H9 (cell line): ENCODE results near the gene EZH1. TPM values are rescaled to one million over a fixed set of nuclear protein-coding genes. Genes with fewer than 3 reads are reported as not detected.
A peak's percentile ranks its signal among the peaks of the same experiment; 100 is the strongest.

Experiments
- DNase-seq: peaks from one replicate; pipeline ENCODE4 v3.0.0-alpha.2; 2017
- H2AFZ ChIP-seq: one replicate; pipeline ENCODE4 v1.6.1; 2013; ENCODE audit warnings: mild to moderate bottlenecking, low read length, control low read depth, moderate library complexity
- H2AK5ac ChIP-seq: 2 replicates; pipeline ENCODE4 v1.6.1; 2013; ENCODE audit warnings: low read length, control low read depth, mixed read lengths; ENCODE audit not compliant: insufficient read length
- H2BK120ac ChIP-seq: one replicate; pipeline ENCODE4 v1.6.1; 2013; ENCODE audit warnings: low read depth, mild to moderate bottlenecking, low read length, control low read depth, inconsistent platforms; ENCODE audit not compliant: poor library complexity, severe bottlenecking
- H2BK12ac ChIP-seq: 2 replicates; pipeline ENCODE4 v1.6.1; 2013; ENCODE audit warnings: low read length, control low read depth, mixed read lengths, low read depth; ENCODE audit not compliant: insufficient read length
- H2BK15ac ChIP-seq: 2 replicates; pipeline ENCODE4 v1.6.1; 2013; ENCODE audit warnings: low read depth, low read length, control low read depth
- H2BK20ac ChIP-seq: one replicate; pipeline ENCODE4 v1.6.1; 2013; ENCODE audit warnings: low read depth, mild to moderate bottlenecking, low read length, control low read depth, inconsistent platforms; ENCODE audit not compliant: poor library complexity, severe bottlenecking
- H2BK5ac ChIP-seq: 2 replicates; pipeline ENCODE4 v1.6.1; 2013; ENCODE audit warnings: low read length, control low read depth, mixed read lengths; ENCODE audit not compliant: insufficient read length
- H3K14ac ChIP-seq: 2 replicates; pipeline ENCODE4 v1.6.1; 2013; ENCODE audit warnings: low read length, control low read depth; ENCODE audit not compliant: insufficient read depth
- H3K18ac ChIP-seq: 2 replicates; pipeline ENCODE4 v1.6.1; 2013; ENCODE audit warnings: low read depth, mild to moderate bottlenecking, mixed read lengths, low read length, control low read depth; ENCODE audit not compliant: insufficient read length
- H3K23ac ChIP-seq: 2 replicates; pipeline ENCODE4 v1.6.1; 2013; ENCODE audit warnings: low read length, control low read depth, mixed read lengths, low read depth; ENCODE audit not compliant: insufficient read length
- H3K23me2 ChIP-seq: 2 replicates; pipeline ENCODE4 v1.6.1; 2013; ENCODE audit warnings: low read depth, mild to moderate bottlenecking, mixed read lengths, low read length, control low read depth; ENCODE audit not compliant: insufficient read length, poor library complexity, severe bottlenecking
- H3K27ac ChIP-seq: 2 replicates; pipeline ENCODE4 v1.5.1; 2013; ENCODE audit warnings: low read length, control low read depth, mixed read lengths, low read depth; ENCODE audit not compliant: insufficient read length
- H3K27me3 ChIP-seq: 2 replicates; pipeline ENCODE4 v1.6.1; 2013; ENCODE audit warnings: low read length, control low read depth, inconsistent platforms; ENCODE audit not compliant: insufficient read depth
- H3K4ac ChIP-seq: 2 replicates; pipeline ENCODE4 v1.6.1; 2013; ENCODE audit warnings: low read depth, mild to moderate bottlenecking, control low read depth, inconsistent platforms, low read length, moderate library complexity
- H3K4me1 ChIP-seq: 2 replicates; pipeline ENCODE4 v1.6.1; 2013; ENCODE audit warnings: low read length, control low read depth, inconsistent platforms; ENCODE audit not compliant: insufficient read depth
- H3K4me2 ChIP-seq: 2 replicates; pipeline ENCODE4 v1.6.1; 2013; ENCODE audit warnings: low read length, control low read depth, mixed read lengths; ENCODE audit not compliant: insufficient read length, insufficient read depth
- H3K56ac ChIP-seq: 2 replicates; pipeline ENCODE4 v1.6.1; 2013; ENCODE audit warnings: low read depth, mild to moderate bottlenecking, mixed read lengths, low read length, control low read depth; ENCODE audit not compliant: insufficient read length
- H3K79me1 ChIP-seq: 2 replicates; pipeline ENCODE4 v1.6.1; 2013; ENCODE audit warnings: low read depth, mild to moderate bottlenecking, moderate library complexity, low read length, control low read depth, inconsistent platforms; ENCODE audit not compliant: insufficient read depth, poor library complexity, severe bottlenecking
- H3K79me2 ChIP-seq: 2 replicates; pipeline ENCODE4 v1.6.1; 2013; ENCODE audit warnings: low read length, control low read depth, inconsistent platforms; ENCODE audit not compliant: insufficient read depth
- H3K9ac ChIP-seq: 2 replicates; pipeline ENCODE4 v1.6.1; 2013; ENCODE audit warnings: low read length, control low read depth, mixed read lengths; ENCODE audit not compliant: insufficient read length; ENCODE audit errors: extremely low read depth
- H3K9me3 ChIP-seq: one replicate; pipeline ENCODE4 v1.6.1; 2013; ENCODE audit warnings: low read depth, low read length, inconsistent platforms; ENCODE audit not compliant: control insufficient read depth
- H3T11ph ChIP-seq: one replicate; pipeline ENCODE4 v1.6.1; 2013; ENCODE audit warnings: mild to moderate bottlenecking, low read length, control low read depth, inconsistent platforms
- H4K20me1 ChIP-seq: one replicate; pipeline ENCODE4 v1.6.1; 2013; ENCODE audit not compliant: control insufficient read depth, insufficient read length, insufficient read depth
- H4K5ac ChIP-seq: 2 replicates; pipeline ENCODE4 v1.6.1; 2013; ENCODE audit warnings: low read depth, mild to moderate bottlenecking, mixed read lengths, low read length, control low read depth; ENCODE audit not compliant: insufficient read length
- H4K8ac ChIP-seq: replicated peaks from 2 replicates; pipeline ENCODE4 v1.6.1; 2013; ENCODE audit warnings: low read length, control low read depth, mixed read lengths, low read depth; ENCODE audit not compliant: insufficient read length
- H4K91ac ChIP-seq: 2 replicates; pipeline ENCODE4 v1.6.1; 2013; ENCODE audit warnings: low read depth, mild to moderate bottlenecking, moderate library complexity, mixed read lengths, low read length, control low read depth; ENCODE audit not compliant: insufficient read length
- H3K27ac Mint-ChIP-seq, 3 experiments: 2 replicates in 2 of 3; 3 replicates in 1 of 3; pipeline ENCODE4 v1.8.0; 2020 to 2021; ENCODE audit warnings: mixed read lengths in 3 of 3, mild to moderate bottlenecking in 1 of 3, moderate library complexity in 1 of 3
- H3K27me3 Mint-ChIP-seq: 2 replicates; pipeline ENCODE4 v1.8.0; 2021; ENCODE audit warnings: low read depth, mild to moderate bottlenecking, moderate library complexity, mixed read lengths
- H3K36me3 Mint-ChIP-seq, 3 experiments: 2 replicates in 2 of 3; 3 replicates in 1 of 3; pipeline ENCODE4 v1.8.0; 2020 to 2021; ENCODE audit warnings: low read depth in 3 of 3, mixed read lengths in 3 of 3; ENCODE audit not compliant: insufficient read depth in 1 of 3
- H3K4me1 Mint-ChIP-seq, 2 experiments: 2 replicates each; pipeline ENCODE4 v1.8.0; 2020; ENCODE audit warnings: mixed read lengths in 2 of 2
- H3K4me3 Mint-ChIP-seq, 2 experiments: 2 replicates in 1 of 2; 3 replicates in 1 of 2; pipeline ENCODE4 v1.8.0; 2020 to 2021; ENCODE audit warnings: mild to moderate bottlenecking in 2 of 2, mixed read lengths in 2 of 2, moderate library complexity in 1 of 2
- H3K9me3 Mint-ChIP-seq, 2 experiments: 2 replicates in 1 of 2; 3 replicates in 1 of 2; pipeline ENCODE4 v1.8.0; 2020; ENCODE audit warnings: mild to moderate bottlenecking in 2 of 2, mixed read lengths in 2 of 2, moderate library complexity in 1 of 2
- CTCF ChIP-seq: fragments of 200-600 bp; sonication (generic); conservative IDR thresholded peaks from 3 replicates; pipeline ENCODE4 v1.8.0; 2021; ENCODE audit warnings: antibody characterized with exemption, mild to moderate bottlenecking
- WGBS: extraction: QIAGEN DNeasy Blood & Tissue Kit; methylation state at CpG from one replicate; pipeline ENCODE4 v1.1.7; 2013; ENCODE audit warnings: missing lambda C conversion rate, low lambda C conversion rate, mixed read lengths; ENCODE audit not compliant: insufficient read length; ENCODE audit errors: extremely low coverage; 5-methylcytosine and 5-hydroxymethylcytosine counted together
- total RNA-seq: library from RNA; stranded (reverse); gene quantifications from 2 replicates; pipeline ENCODE4 v1.2.1, GENCODE V29; 2021

Gene EZH1
- total RNA-seq, 1 experiment from 2014 or later, result 17.9 TPM

DNA sequence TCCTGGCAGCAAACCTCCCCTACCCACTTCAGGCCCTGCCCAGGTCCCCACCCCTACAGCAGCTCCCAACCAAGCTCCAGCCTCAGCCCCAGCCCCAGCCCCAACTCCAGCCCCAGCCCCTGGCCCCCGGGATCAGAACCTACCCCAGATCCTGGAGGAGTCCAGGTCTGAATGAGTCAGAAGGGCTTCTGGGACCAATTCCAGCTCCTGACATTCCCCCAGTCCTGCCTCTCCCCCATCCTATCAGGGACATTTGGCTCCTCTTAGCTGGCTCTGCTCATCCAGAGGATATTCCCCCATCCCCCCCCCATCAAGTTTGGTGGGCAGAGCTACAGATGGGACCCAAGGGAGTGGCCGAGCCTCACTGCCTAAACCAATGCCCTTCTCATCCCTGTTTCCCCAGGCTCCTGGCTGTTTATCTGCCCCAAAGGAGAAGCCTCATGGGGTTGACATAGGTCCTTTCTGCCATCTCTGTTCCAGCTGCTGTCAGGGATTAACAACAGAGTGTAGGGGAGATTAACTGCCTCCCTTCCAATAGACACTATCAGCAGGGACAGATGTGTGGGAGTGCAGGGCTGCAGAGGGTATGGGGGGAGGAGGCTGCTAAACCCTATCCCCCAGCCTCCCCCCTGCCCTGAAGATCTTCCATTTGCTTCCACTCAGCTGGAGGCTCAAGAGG is 46.0 kb downstream of the EZH1 start:
- no peaks in the 10 kb centered on the region for H3K9me3 ChIP-seq
- Mint-ChIP-seq H3K4me3 (no peak overlapping the region), H3K36me3 (peaks cover 10 to 40% (median 23%) of the 10 kb centered on the region in 3 experiments; a peak in 6 of 7 replicates), H3K27me3 (no peaks in the 10 kb centered on the region), H3K4me1 (peaks cover 8 to 25% of the 10 kb centered on the region in 2 experiments), H3K27ac (peak overlapping the region in 1 of 3 experiments; percentile 81; a peak in 2 of 7 replicates), H3K9me3 (no peaks in the 10 kb centered on the region)
- no peak overlapping the region for H3K4me2 ChIP-seq
- H3K18ac ChIP-seq, result no peak overlapping the region
- no CpG with 5 or more reads among the region's 2 CpGs for WGBS
- no peak overlapping the region for H2BK20ac ChIP-seq
- no peak overlapping the region for H4K5ac ChIP-seq
- no peak for TF ChIP-seq CTCF
- no peak overlapping the region for H3K9ac ChIP-seq
- H2AFZ ChIP-seq, result no peak overlapping the region
- no peak overlapping the region for H4K8ac ChIP-seq
- no peaks in the 10 kb centered on the region for H4K20me1 ChIP-seq
- no peak overlapping the region for H4K91ac ChIP-seq
- H2AK5ac ChIP-seq, result no peak overlapping the region
- no peak for DNase-seq
- no peaks in the 10 kb centered on the region for H3K4me1 ChIP-seq
- no peak overlapping the region for H2BK120ac ChIP-seq
- H2BK5ac ChIP-seq, result no peak overlapping the region
- H2BK12ac ChIP-seq, result no peak overlapping the region
- no peak overlapping the region for H3K14ac ChIP-seq
- no peak overlapping the region for H3T11ph ChIP-seq
- H3K79me1 ChIP-seq, result no peaks in the 10 kb centered on the region
- no peak overlapping the region for H3K4ac ChIP-seq
- H3K79me2 ChIP-seq, result no peaks in the 10 kb centered on the region
- H2BK15ac ChIP-seq, result no peak overlapping the region
- H3K56ac ChIP-seq, result no peak overlapping the region
- H3K23me2 ChIP-seq, result no peaks in the 10 kb centered on the region
- H3K23ac ChIP-seq, result no peak overlapping the region
- H3K27ac ChIP-seq, result no peak overlapping the region
- no peaks in the 10 kb centered on the region for H3K27me3 ChIP-seq
